Measurements from ENCODE around the gene EPHB6.

DNA sequence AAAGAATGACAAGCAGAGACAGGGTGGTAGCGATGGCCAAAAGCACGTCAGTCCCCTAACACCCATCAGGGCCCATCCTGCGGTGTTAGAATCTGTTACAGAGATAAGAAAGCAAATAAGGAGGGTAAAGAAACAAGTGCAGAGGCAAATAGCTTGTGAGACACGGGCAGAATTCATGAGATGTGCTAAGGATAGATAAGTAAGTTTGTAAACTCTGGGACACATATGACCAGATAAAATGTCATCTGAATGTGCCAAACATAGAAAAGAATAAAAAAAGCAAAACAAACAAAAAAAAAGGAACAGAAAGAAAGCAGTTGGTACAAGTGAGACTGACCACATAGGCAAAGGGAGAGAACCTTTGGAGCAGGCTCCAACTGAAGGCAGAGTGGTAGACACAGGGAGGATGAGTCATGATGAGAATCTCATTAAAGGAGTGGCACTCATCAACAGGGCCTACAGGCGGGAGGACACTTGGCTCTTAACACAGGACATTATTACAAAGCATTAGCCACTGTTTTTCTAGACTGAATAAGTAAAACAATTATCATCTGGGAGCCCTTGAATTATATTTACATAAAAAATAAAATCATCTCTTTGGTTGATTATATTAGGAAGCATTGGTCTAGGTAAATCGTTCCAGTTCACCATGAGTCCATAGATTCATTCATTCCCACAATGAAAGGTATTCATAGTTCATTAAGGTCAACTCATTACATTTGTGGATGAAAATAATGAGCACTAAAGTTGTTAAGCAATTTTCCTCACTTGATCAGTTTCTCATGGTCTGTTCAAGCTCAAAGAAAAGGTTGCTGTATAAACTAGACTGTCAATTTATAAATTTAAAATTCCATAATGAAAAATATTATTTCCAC is 21.5 kb upstream of the EPHB6 start:
- TF ChIP-seq, protein P1, sequence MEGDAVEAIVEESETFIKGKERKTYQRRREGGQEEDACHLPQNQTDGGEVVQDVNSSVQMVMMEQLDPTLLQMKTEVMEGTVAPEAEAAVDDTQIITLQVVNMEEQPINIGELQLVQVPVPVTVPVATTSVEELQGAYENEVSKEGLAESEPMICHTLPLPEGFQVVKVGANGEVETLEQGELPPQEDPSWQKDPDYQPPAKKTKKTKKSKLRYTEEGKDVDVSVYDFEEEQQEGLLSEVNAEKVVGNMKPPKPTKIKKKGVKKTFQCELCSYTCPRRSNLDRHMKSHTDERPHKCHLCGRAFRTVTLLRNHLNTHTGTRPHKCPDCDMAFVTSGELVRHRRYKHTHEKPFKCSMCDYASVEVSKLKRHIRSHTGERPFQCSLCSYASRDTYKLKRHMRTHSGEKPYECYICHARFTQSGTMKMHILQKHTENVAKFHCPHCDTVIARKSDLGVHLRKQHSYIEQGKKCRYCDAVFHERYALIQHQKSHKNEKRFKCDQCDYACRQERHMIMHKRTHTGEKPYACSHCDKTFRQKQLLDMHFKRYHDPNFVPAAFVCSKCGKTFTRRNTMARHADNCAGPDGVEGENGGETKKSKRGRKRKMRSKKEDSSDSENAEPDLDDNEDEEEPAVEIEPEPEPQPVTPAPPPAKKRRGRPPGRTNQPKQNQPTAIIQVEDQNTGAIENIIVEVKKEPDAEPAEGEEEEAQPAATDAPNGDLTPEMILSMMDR (IDR thresholded peaks at IDR 0.05): no peak
- TF ChIP-seq POLR2A (IDR thresholded peaks at IDR 0.05): no peak

Measured in lower leg skin (tissue), 3 donors.